Kidney epithelial cell (primary cell): ENCODE results near the gene S100A5. TPM values are rescaled to one million over a fixed set of nuclear protein-coding genes. Genes with fewer than 3 reads are reported as not detected.
"Not testable (repeated sequence)": the region's sequence is repeated elsewhere in the genome, so short reads cannot be mapped to it uniquely, and the experiment has no call there.

Experiments
- DNase-seq: peaks from one replicate; pipeline ENCODE4 v3.0.0-alpha.2; 2010; ENCODE audit warnings: low read depth
- H3K27me3 ChIP-seq: 2 replicates; pipeline ENCODE4 v1.6.0; 2011; ENCODE audit warnings: low read length; ENCODE audit not compliant: control insufficient read depth, insufficient read depth
- H3K36me3 ChIP-seq: 2 replicates; pipeline ENCODE4 v1.5.1; 2011; ENCODE audit warnings: low read length; ENCODE audit not compliant: control insufficient read depth, insufficient read depth
- H3K4me3 ChIP-seq: 2 replicates; pipeline ENCODE4 v1.5.1; 2011; ENCODE audit warnings: low read depth, mild to moderate bottlenecking, control low read depth, low read length
- total RNA-seq: library from RNA; depleted of rRNA; stranded (reverse); fragments of >200 nt; gene quantifications from 2 replicates; pipeline ENCODE4 v1.2.3, GENCODE V29; 2015
- TF ChIP-seq, protein P1 (sequence below): IDR thresholded peaks from 2 replicates; pipeline ENCODE4 v1.5.1; 2011; ENCODE audit warnings: mild to moderate bottlenecking, moderate library complexity, low read length, control low read depth, inconsistent platforms; ENCODE audit not compliant: insufficient read depth, poor library complexity, severe bottlenecking

S100A5 gene
- total RNA-seq, 1 donor from 2014 or later, result not detected

DNA sequence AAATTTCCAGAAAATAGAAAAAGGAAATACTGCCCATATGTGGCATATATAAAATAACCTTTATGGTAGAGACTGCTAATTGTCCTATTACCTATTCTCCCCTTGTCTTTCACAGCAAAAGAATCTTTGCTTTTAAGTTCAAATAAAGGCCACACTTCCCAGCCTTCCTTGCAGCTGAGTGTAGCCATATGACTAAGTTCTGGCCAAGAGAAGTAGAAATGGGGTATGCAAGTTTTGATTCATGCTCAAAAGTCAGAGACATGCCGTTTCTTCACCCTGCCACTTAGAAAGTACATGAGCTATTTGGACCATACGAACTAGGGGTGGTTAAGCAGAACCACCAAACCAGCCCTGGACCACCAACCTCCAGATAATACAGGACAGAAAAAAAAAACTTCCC is 43.2 kb upstream of the S100A5 start:
- no peak for DNase-seq
- TF ChIP-seq, protein P1, sequence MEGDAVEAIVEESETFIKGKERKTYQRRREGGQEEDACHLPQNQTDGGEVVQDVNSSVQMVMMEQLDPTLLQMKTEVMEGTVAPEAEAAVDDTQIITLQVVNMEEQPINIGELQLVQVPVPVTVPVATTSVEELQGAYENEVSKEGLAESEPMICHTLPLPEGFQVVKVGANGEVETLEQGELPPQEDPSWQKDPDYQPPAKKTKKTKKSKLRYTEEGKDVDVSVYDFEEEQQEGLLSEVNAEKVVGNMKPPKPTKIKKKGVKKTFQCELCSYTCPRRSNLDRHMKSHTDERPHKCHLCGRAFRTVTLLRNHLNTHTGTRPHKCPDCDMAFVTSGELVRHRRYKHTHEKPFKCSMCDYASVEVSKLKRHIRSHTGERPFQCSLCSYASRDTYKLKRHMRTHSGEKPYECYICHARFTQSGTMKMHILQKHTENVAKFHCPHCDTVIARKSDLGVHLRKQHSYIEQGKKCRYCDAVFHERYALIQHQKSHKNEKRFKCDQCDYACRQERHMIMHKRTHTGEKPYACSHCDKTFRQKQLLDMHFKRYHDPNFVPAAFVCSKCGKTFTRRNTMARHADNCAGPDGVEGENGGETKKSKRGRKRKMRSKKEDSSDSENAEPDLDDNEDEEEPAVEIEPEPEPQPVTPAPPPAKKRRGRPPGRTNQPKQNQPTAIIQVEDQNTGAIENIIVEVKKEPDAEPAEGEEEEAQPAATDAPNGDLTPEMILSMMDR, result no peak
- Histone ChIP-seq H3K27me3 (no peaks in the 10 kb centered on the region), H3K36me3 (no peaks in the 10 kb centered on the region), H3K4me3 (no peak overlapping the region)

DNA sequence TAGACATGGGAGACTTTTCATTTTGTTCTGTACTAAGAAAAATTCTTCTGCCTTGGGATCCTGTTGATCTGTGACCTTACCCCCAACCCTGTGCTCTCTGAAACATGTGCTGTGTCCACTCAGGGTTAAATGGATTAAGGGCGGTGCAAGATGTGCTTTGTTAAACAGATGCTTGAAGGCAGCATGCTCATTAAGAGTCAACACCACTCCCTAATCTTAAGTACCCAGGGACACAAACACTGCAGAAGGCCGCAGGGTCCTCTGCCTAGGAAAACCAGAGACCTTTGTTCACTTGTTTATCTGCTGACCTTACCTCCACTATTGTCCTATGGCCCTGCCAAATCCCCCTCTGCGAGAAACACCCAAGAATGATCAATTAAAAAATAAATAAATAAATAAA is 42.8 kb upstream of the S100A5 start:
- not testable (repeated sequence) for H3K27me3 ChIP-seq, DNase-seq, H3K36me3 ChIP-seq, H3K4me3 ChIP-seq

DNA sequence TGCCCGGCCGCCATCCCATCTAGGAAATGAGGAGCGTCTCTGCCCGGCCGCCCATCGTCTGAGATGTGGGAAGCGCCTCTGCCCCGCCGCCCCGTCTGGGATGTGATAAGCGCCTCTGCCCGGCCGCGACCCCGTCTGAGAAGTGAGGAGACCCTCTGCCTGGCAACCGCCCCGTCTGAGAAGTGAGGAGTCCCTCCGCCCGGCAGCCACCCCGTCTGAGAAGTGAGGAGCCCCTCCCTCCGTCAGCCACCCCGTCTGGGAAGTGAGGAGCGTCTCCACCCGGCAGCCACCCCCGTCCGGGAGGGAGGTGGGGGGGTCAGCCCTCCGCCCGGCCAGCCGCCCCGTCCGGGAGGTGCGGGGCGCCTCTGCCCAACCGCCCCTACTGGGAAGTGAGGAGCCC is 42.1 kb upstream of the S100A5 start:
- not testable (repeated sequence) for H3K4me3 ChIP-seq, DNase-seq, H3K27me3 ChIP-seq, H3K36me3 ChIP-seq

DNA sequence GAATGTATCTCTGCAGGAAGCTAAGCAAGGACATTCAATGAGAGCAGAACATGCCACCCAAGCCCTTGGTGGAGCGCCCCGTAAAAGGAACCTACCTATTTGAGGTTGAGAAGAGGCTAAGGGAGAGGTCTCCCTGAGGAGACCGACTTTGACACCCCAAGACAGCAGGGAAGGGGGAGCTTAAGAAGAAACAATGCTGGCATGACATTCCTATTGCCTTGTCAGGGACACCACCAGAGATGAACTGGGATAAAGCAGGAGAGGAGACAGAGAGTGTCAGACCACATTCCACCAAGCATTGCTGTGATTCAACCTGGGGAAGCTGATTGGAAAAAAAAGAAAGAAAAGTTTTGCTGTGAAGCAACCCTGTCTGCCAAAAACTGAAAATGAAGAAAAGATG is 38.2 kb upstream of the S100A5 start:
- TF ChIP-seq, protein P1, result no peak

DNA sequence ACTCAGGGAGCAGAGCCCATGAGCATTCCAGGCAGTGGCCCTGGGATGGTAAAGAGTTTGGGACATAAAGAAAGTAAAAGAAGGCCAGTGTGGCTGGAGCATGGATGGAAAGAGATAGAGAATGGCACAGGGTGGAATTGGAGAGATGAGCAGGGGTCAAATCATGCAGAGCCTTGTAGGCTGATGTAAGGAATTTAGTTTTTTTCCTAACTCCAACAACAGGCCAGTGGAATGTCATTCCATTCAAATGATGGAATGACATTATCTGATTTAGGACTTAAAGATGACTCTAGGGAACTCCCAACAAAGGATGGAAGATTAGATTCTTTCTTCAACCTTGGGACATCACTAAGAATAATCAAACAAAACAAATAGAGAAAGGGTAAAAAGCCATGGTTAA is 37.8 kb upstream of the S100A5 start:
- TF ChIP-seq, protein P1, result no peak
- Histone ChIP-seq H3K4me3 (no peak overlapping the region), H3K27me3 (no peaks in the 10 kb centered on the region), H3K36me3 (no peaks in the 10 kb centered on the region)
- no peak for DNase-seq

More for the DNA sequence above, 38.2 kb upstream of the S100A5 start:
- no peak for DNase-seq
- H3K4me3 ChIP-seq, result no peak overlapping the region
- H3K36me3 ChIP-seq, result no peaks in the 10 kb centered on the region
- no peaks in the 10 kb centered on the region for H3K27me3 ChIP-seq

DNA sequence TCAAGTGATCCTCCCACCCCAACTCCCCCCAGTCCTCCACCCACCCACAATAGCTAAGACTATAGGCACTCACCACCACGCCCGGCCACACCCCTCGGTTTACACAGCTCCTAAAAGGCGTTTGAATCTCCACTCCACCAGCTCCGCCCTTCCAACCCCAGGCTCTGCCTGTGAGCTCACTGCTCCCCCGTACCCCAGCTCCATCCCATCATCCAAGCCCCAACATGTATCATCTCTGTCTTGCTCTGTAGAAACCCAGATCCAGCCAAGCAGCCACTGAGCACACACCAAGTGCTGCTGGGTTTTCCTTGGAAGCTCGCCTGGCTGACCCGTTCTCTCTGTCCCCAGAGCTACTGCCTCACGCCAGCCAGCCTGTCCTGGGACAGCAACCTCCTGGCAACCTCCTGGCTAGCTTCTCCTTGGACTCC is 36.9 kb upstream of the S100A5 start:
- no peaks in the 10 kb centered on the region for H3K27me3 ChIP-seq
- H3K4me3 ChIP-seq, result no peak overlapping the region
- TF ChIP-seq, protein P1, result no peak
- no peak for DNase-seq
- H3K36me3 ChIP-seq, result no peaks in the 10 kb centered on the region

DNA sequence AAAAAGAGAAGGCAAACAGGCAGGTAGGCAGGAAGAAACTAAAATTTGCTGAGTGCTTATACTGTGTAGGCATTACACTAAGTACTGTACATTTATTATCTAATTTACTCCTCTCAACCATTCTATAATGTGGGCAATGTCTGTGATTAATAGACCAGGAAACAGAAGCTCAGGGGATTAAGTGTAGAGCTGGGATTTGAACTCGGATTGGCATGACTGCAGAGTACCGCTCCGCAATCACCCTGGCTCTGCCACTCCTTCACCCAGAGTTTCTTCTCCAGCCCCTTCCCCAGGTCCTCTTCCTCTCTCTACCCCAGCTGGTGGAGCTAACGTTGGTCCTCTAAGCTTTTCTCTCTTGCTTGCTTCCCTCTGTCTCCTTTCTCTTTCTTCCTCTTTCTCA is 36.4 kb upstream of the S100A5 start:
- Histone ChIP-seq H3K27me3 (no peaks in the 10 kb centered on the region), H3K4me3 (no peak overlapping the region), H3K36me3 (no peaks in the 10 kb centered on the region)
- TF ChIP-seq, protein P1, result no peak
- DNase-seq, result no peak

DNA sequence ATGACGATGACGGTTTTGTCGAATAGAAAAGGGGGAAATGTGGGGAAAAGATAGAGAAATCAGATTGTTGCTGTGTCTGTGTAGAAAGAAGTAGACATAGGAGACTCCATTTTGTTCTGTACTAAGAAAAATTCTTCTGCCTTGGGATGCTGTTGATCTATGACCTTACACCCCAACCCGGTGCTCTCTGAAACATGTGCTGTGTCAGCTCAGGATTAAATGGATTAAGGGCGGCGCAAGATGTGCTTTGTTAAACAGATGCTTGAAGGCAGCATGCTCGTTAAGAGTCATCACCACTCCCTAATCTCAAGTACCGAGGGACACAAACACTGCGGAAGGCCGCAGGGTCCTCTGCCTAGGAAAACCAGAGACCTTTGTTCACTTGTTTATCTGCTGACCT is 34.8 kb upstream of the S100A5 start:
- not testable (repeated sequence) for H3K4me3 ChIP-seq, DNase-seq, H3K27me3 ChIP-seq, H3K36me3 ChIP-seq

DNA sequence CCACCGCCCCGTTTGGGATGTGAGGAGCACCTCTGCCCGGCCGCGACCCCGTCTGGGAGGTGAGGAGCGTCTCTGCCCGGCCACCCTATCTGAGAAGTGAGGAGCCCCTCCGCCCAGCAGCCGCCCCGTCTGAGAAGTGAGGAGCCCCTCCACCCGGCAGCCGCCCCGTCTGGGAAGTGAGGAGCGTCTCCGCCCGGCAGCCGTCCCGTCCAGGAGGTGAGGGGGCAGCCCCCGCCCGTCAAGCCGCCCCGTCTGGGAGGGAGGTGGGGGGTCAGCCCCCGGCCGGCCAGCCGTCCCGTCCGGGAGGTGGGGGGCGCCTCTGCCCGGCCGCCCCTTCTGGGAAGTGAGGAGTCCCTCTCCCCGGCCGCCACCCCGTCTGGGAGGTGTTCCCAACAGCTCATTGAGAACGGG is 34.4 kb upstream of the S100A5 start:
- DNase-seq, H3K36me3 ChIP-seq, H3K27me3 ChIP-seq, H3K4me3 ChIP-seq: not testable (repeated sequence)
